NCI-H226 (cell line): ENCODE data around the gene UGP2.
"Not testable (repeated sequence)": the region's sequence is repeated elsewhere in the genome, so short reads cannot be mapped to it uniquely, and the experiment has no call there.

ENCODE experiments used
- DNase-seq: peaks from one replicate; pipeline ENCODE4 v3.0.0-alpha.2; 2015

UGP2 gene

GRCh38 chr2:63841254-63842022 lies at the start of gene UGP2:
UGP2 (plus strand) TSS chr2:63841896; CDS start chr2:63842186, 290 bp downstream.
- DNase-seq, result peak; percentile 93

GRCh38 chr2:63792530-63792929 lies 49.2 kb upstream of the UGP2 start:
- peak; percentile 89 for DNase-seq

- no peak for DNase-seq
Measured at GRCh38 chr2:63796366-63796765, 45.3 kb upstream of the UGP2 start.

- no peak for DNase-seq
Measured at GRCh38 chr2:63796796-63797195, 44.9 kb upstream of the UGP2 start.

- no peak for DNase-seq
Measured at GRCh38 chr2:63801455-63801854, 40.2 kb upstream of the UGP2 start.

GRCh38 chr2:63805412-63805811 lies 36.3 kb upstream of the UGP2 start:
- no peak for DNase-seq

- DNase-seq, result not testable (repeated sequence)
Measured at GRCh38 chr2:63808036-63808435, 33.7 kb upstream of the UGP2 start.

- DNase-seq, result not testable (repeated sequence)
Measured at GRCh38 chr2:63808911-63809310, 32.8 kb upstream of the UGP2 start.

- DNase-seq, result no peak
Measured at GRCh38 chr2:63811063-63811462, 30.6 kb upstream of the UGP2 start.

GRCh38 chr2:63811870-63812269 lies 29.8 kb upstream of the UGP2 start:
- DNase-seq, result not testable (repeated sequence)

GRCh38 chr2:63814114-63814513 lies 27.6 kb upstream of the UGP2 start:
- peak; percentile 6 for DNase-seq

- DNase-seq, result no peak
Measured at GRCh38 chr2:63817382-63817781, 24.3 kb upstream of the UGP2 start.

- no peak for DNase-seq
Measured at GRCh38 chr2:63818271-63818670, 23.4 kb upstream of the UGP2 start.

GRCh38 chr2:63819256-63819655 lies 22.4 kb upstream of the UGP2 start:
- DNase-seq, result no peak

GRCh38 chr2:63819765-63820717 lies 21.7 kb upstream of the UGP2 start:
- no peak for DNase-seq

GRCh38 chr2:63820969-63821368 lies 20.7 kb upstream of the UGP2 start:
- DNase-seq, result no peak

- no peak for DNase-seq
Measured at GRCh38 chr2:63821396-63821795, 20.3 kb upstream of the UGP2 start.

- no peak for DNase-seq
Measured at GRCh38 chr2:63822478-63822877, 19.2 kb upstream of the UGP2 start.

- DNase-seq, result peak; percentile 88
Measured at GRCh38 chr2:63827749-63828148, 13.9 kb upstream of the UGP2 start.

GRCh38 chr2:63831176-63831575 lies 10.5 kb upstream of the UGP2 start:
- no peak for DNase-seq

GRCh38 chr2:63834401-63834800 lies 7.3 kb upstream of the UGP2 start:
- no peak for DNase-seq

GRCh38 chr2:63837036-63837594 lies 4.6 kb upstream of the UGP2 start:
- no peak for DNase-seq

- no peak for DNase-seq
Measured at GRCh38 chr2:63840081-63840784, 1.5 kb upstream of the UGP2 start.
